NCI-H2196 (cell line): Measurements from ENCODE around the gene KCTD3.

Experiments
- DNase-seq: peaks from one replicate; lab custom pipeline; 2025; ENCODE audit not compliant: unreplicated experiment; lab: John Stamatoyannopoulos, UW

The KCTD3 gene

GRCh38 chr1:215650446-215651149 lies 83.5 kb downstream of the KCTD3 start:
- DNase-seq = no peak

DNA sequence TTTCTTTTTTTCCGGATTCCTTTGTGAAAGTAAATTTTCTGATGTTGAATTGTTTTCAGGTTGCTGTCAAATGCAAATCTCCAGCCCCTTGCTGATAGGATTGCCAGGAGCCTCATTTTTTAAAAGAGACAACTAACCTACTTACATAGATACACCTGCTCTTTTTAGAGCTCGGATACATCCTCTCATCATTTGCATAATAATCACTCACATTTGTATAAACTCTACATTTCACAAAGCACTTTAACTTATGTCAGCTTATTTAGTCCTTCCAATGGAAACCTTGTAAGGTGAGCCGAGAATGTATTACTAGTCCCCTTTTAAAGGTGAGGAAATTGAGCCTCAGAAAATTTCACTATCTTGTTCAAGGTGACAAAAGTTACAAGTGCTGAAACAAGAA lies 84.8 kb downstream of the KCTD3 start:
- no peak for DNase-seq

DNA sequence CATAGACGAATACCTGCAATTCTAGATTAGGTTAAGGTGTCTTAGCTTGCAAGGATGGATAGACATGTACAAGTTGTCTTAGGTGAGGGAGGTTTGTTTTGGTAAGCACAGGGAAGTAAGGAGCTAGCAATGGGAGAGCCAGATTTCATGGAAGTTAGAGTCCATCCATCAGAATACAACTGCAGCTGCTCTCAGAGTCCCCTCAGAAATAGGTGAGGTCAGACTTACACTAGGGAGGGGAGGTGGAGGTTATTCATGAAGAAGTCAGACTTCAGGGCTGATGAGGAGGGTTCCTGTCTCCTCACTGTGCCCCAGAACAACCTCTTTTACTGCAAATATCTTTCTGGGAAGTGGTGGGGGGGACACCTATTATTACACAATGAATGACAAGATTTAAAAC lies 85.3 kb downstream of the KCTD3 start:
- no peak for DNase-seq

GRCh38 chr1:215657047-215657446 lies 89.9 kb downstream of the KCTD3 start:
- DNase-seq = no peak

DNA sequence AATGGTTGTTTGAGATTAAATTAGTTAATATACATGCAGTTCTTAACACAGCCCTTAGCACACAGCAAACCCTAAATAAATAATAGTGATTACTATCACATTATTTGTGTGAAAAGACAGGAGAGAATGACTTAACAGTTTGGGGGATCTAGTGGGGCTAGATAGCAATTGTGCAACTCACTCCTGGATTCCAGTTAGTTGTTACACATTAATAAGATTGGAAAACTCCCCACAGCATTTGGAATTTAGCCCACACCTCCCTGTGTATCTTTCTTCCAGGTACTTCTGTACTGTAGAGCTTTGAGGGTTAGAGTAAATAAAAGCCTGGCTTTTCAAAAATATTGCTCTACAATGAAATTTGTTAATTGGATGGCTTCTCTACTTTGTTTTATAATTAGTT lies 93.2 kb downstream of the KCTD3 start:
- DNase-seq = no peak

- no peak for DNase-seq
Measured at GRCh38 chr1:215661033-215661432, 93.9 kb downstream of the KCTD3 start.

GRCh38 chr1:215665215-215665614 lies 98.1 kb downstream of the KCTD3 start:
- no peak for DNase-seq

DNA sequence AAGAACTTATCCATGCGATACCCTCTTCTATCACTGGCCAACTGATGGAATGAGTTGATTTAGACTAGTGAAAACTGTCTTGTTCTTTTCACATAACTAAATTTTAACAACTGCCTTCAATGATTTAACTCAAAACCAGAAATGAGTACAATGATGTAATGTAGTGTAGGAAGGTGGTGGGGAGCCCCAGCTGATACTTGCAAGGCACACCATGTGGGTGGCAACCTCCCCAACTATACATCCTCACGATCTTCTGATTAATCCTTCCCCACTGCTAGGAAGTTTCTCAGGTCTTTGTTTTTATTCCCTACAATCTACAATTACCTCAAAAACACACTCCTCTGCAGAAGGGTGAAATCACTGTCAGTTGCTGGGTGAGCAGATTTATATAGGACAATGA lies 100.7 kb downstream of the KCTD3 start:
- DNase-seq = no peak

DNA sequence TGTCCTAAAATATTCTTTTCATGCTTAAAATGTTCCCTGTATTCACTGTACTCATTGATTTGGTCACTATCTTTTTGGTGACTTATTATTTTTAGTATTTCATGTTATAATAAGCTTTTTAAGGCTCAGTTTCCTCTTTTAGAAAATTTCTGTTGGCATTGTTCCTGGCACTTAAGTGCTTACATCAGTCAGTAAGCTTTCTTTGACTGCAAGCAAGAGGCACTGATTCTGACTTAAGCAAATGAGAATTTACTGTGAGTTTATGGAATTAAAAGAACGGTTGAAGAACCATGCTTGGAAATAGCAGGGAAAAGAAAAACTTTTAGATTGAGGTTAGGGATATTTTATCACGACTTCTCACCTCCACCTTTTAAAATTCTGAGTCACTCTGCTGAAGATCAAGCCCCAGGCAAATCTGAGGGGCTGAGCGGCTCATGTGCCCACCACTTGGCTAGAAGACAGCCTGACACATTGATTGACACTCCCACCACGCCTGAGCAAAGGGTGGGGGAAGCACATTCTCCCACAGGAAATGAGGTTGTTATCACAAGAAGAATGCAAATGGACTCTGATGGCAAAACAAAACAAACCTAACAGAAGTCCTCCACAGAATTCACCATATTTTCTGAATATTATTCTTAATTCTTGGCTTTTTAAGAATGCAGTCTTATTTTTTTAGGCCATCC lies 102.8 kb downstream of the KCTD3 start:
- DNase-seq = no peak
